ENCODE results near the gene LRIG1.

LRIG1 gene

GRCh38 chr3:66467996-66468735, 32.7 kb downstream of the LRIG1 start:
- DNase-seq = no peak

DNA sequence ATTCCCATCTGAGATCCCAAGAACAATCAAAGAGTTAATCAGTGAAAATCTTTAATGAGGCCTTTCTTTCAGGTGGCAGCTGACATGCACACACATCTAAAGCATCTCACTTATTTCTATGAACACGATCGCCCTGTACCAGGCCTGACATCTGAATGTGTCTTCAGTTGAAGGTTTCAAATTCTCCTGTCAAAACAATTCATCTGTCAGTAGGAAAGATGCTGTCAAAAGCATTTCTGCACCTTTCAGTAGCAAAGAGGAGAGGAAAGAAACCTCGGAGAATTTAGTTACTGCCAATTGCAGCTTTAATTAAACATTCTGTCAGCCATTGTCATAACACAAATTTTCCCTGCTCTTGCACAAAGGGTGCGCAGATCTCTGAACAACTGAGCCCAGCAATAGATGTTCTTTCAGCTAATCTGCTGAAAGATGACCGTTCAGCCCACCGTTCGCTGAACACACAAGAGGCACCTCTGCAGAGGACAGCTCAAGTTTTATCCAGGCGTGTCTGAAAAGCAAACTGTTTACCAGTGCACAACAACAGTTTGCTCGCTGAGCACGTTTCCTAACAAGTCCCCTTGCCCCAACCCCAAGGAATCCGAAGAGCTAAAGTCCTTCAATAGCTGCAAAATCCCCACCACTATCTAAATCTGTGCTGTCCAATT, 34.1 kb downstream of the LRIG1 start:
- no peak for DNase-seq

DNA sequence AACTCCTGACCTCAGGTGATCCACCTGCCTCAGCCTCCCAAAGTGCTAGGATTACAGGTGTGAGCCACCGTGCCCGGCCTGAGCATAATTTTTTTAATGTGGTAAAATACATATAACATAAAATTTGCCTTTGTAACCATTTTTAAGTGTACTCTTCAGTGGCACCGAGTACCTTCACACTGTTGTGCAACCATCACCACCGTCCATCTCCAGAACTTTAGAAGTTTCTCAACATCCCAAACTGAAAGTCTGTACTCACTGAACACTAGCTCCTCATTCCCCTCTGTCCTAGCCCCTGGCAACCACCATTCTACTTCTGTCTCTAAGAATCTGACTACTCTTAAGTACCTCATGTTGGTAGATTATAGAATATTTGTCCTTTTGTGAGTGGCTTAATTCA, 35.2 kb downstream of the LRIG1 start:
- DNase-seq = no peak

DNA sequence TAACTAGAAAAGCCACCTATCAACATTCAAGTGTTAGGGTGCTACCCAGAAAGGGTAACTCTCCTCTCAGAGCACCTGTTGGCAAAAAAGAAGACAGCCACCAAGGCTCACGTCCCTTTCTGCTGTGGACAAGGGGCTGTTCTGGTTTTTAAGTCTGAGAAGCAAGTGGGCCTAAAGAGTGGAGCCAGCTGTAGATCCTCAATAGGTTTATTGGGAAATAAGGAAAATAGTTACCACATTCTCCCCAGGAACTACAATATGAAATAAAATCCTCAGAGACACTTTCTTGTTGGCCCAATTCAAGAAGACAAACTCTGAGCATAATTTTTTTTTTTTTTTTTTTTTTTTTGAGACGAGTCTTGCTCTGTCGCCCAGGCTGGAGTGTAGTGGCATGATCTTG, 35.8 kb downstream of the LRIG1 start:
- no peak for DNase-seq

- DNase-seq = no peak
Measured at GRCh38 chr3:66464512-66464894, 36.3 kb downstream of the LRIG1 start.

DNA sequence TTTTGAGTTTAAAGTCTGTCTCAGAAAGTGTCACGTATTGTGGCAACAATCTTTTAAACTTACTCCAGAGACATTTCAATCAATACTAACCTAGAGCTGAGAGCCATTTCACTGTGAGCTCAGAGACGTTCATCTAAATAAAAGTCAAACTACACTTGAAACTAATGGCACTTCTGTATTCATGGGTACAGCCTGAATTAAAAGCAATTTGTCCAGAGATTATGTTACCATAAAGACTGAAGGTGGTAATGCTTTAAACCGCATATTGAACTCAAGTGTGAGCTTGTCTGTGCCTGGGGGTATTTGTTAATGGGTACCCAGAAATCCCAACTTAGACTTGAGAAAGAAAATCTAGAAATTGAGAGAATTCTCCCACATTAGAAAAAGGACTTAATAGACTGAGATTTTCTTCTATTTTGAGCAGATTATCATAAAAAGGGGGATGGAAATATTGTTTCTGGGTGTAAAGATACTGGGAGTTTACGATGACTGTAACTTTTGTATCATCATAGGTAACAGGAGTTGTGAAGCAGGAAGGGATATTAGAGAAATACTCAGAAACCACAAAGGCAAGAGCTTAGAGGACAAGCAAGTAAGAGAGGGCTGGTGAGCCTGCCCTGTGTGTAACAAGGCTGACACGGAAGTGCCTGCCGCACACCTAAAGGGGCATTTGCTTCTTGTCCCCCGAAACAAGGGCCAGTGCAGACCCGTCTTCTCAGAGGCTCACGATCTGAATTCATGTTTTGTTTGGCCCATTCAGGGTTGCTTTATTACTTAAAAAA, 36.9 kb downstream of the LRIG1 start:
- peak; percentile 41 for DNase-seq

GRCh38 chr3:66463054-66463631, 37.7 kb downstream of the LRIG1 start:
- no peak for DNase-seq

DNA sequence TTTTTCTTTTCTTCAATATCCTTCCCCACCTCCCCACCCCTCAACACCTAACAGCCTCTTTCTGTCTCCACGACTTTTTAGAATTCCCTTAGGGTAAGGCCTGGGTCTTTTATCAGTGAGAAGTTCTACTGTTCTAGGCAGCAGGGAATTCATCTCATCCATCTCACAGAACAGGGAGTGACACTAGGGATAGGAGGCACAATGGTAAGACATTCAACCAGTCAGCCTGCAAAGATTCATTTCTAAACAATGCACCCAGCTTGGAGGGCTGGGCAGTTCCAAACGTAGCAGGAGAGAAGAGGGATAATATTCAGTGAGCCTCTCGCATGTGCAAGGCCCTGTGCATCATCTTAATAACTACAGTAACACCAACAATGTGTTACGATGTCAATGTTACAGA, 43.6 kb downstream of the LRIG1 start:
- no peak for DNase-seq

GRCh38 chr3:66456711-66457173, 44.1 kb downstream of the LRIG1 start:
- no peak for DNase-seq

DNA sequence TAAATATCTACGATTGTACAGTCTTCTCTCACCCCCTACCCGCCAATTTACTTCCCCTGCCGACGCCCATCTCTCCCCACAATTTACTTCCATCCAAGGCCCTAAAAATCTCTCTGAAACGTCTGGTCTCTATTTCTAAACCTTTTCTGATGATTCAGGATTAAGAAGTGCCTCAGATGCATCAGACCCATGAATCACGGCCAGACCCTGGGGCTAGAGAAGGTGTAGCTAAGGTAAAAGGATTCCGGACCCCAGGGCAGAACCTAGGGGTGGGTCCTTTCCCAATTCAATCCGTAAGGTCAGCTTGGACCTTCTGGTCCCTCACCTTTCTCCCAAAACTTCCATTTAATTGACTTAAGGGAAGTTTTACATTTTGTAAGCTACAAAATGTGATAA, 46.4 kb downstream of the LRIG1 start:
- no peak for DNase-seq

GRCh38 chr3:66453651-66454463, 47.0 kb downstream of the LRIG1 start:
- DNase-seq = no peak

DNA sequence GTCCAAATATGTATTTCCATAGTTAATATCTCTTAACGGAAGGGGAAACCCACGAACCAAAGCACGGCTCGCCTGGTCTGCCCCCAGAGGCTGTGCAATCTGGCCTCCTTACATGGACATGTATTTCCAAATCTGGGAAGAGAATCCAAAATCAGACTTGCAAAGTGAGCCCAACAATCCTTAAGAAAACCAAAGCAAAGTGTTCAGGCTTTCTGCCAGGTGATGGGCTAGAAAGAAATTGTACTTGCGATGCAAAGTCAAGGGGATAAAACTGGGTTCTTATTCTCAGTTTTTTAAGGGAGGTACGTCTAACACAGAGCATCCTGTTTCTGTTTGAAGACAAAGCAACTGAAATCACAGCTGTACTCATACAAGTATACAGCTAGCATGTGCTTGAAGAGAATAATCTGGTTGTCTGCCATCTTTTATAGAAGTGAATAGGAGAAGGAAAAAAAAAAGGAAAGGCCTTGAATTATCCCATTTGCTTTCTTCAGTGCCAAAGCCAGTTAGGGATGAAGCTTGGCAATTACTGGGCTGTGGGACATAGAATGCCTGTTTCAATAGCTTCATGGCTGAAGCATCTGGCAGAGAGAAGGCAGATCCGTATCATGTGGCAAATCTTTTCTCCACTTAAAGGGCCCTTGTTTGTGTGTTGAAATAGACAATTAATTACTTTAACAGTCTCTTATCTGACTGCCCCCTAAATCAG, 48.4 kb downstream of the LRIG1 start:
- DNase-seq = no peak

DNA sequence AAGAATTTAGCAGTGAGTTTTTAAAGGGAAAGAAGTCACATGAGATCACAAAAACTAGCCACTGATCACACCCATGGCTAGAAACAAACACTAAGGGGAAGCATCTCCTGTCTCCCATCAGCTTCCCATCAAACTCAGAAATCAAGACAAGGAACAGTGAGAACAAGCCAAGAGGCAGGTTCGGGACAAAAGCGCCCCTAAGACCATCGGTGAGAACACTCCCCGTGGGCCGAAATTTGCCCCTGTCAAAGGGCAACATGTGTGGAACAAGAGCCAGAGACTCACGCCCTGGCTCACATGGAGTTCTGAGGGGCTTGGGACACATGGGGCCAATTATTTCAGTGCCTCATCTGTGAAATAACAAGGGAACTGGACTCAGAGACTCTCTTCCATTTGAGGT, 49.1 kb downstream of the LRIG1 start:
- DNase-seq = no peak

- no peak for DNase-seq
Measured at GRCh38 chr3:66450390-66451022, 50.3 kb downstream of the LRIG1 start.

- DNase-seq = no peak
Measured at GRCh38 chr3:66449411-66449974, 51.3 kb downstream of the LRIG1 start.

DNA sequence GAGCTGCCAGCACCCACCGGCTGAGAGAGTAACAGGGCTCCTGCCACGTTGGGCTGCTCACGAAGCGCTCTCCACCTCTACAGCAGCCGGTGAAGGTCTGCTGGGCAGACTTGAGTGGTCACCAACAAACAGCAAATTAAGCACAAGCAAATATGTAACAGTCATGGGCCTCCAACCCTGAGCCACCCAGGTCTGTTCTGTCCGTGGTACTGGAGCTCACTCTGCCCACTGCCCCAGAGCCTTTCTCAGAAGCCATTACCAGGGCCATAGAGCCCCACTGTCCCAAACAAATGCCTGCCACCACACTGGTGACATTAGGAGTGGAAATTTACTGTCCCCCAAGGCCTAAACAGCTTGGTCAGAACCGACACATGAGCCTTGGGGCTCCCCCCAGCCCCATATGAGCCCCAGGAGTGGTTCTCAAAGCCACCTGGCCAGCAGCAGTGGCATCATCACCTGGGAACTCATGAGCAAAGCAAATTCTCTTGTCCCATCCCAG, 56.6 kb downstream of the LRIG1 start:
- DNase-seq = no peak

GRCh38 chr3:66443118-66443803, 57.6 kb downstream of the LRIG1 start:
- DNase-seq = no peak

DNA sequence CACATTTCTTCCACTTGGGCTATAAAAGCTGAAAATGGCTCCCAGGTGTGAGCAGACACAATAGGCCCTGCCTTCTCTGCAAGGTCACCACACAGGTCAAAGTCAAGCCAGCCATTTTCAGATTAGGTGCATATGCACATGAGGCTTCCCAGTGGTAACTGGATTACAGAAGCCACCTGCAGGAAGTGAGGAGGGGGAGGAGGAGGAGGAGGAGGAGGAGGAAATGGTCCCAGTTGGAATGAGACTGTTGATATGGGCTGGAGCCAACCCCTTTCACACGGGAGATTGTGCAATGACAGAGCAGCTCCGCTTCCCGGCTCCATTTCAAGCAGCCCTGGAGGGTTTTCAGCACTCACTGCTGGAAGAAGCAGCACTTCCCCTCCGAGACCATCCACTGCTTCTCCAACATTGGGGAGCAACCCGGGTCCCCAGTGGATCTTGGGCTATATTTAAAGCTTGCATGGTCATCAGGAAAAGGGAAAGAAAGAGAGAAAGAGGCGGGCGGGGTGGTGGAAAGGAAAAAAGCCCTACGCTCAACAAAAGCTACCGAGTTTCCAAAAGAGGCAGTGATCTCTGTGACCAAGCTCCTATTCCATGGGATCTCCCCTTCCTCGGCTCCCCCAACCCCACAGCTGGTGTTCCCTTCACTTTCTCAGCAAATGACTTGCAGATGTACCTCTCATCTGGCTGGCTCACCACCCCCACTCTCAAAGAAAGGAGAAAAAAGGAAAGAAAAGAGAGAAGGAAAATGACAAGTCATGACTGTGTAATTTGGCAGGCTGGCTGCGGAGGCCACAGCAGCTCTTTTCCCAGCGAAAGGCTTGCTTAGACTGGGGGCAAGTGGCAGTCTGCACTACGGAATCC, 58.3 kb downstream of the LRIG1 start:
- no peak for DNase-seq

DNA sequence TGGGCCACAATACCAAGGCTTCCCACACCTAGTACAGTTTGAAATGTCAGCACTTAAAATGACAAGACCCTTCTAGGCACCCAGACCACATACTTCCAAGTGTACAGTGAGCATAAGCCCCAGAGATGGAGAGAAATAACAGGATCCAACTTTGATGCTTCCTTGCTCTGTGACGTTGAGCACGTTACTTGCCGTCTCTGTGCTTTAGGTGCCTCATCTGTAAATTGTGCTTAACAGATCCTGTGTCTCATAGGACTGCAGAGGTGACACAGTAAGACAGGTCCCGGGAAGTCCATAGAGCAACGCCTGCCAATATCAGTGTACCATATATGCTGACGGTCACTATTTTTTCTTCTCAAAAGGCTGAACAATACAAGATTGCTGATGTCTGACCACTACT, 59.1 kb downstream of the LRIG1 start:
- no peak for DNase-seq
